Mesendoderm (in vitro differentiated cells): ENCODE measurements around the gene NNMT.

Experiments
- DNase-seq: peaks from one replicate; pipeline ENCODE4 v3.0.0; 2013
- H2AK5ac ChIP-seq: 2 replicates; pipeline ENCODE4 v1.6.1; 2013; ENCODE audit warnings: low read length, inconsistent platforms
- H2BK120ac ChIP-seq: 2 replicates; pipeline ENCODE4 v1.6.1; 2013; ENCODE audit warnings: low read depth, mild to moderate bottlenecking, low read length, moderate library complexity, mixed read lengths
- H2BK15ac ChIP-seq: replicated peaks from 2 replicates; pipeline ENCODE4 v1.6.1; 2013; ENCODE audit warnings: low read depth, mild to moderate bottlenecking, moderate library complexity
- H2BK5ac ChIP-seq: 2 replicates; pipeline ENCODE4 v1.6.1; 2013; ENCODE audit warnings: low read length, inconsistent platforms
- H3K18ac ChIP-seq: 2 replicates; pipeline ENCODE4 v1.6.1; 2013; ENCODE audit warnings: mild to moderate bottlenecking, low read length, mixed read lengths
- H3K23ac ChIP-seq: one replicate; pipeline ENCODE4 v1.6.1; 2013; ENCODE audit warnings: low read length
- H3K27ac ChIP-seq: 2 replicates; pipeline ENCODE4 v1.5.1; 2013; ENCODE audit warnings: low read depth, mild to moderate bottlenecking, inconsistent platforms, low read length, moderate library complexity
- H3K27me3 ChIP-seq: 2 replicates; pipeline ENCODE4 v1.6.1; 2013; ENCODE audit warnings: low read length, control low read depth, mild to moderate bottlenecking, inconsistent platforms; ENCODE audit not compliant: insufficient read depth, poor library complexity
- H3K36me3 ChIP-seq: 2 replicates; pipeline ENCODE4 v1.6.1; 2013; ENCODE audit warnings: low read length, inconsistent platforms; ENCODE audit not compliant: control insufficient read depth, insufficient read depth
- H3K4ac ChIP-seq: one replicate; pipeline ENCODE4 v1.6.1; 2013; ENCODE audit warnings: low read depth, mild to moderate bottlenecking, low read length, moderate library complexity
- H3K4me1 ChIP-seq: 2 replicates; pipeline ENCODE4 v1.6.1; 2013; ENCODE audit warnings: low read depth, low read length, inconsistent platforms; ENCODE audit not compliant: control insufficient read depth
- H3K4me2 ChIP-seq: 2 replicates; pipeline ENCODE4 v1.6.1; 2013; ENCODE audit warnings: low read length
- H3K4me3 ChIP-seq: 2 replicates; pipeline ENCODE4 v1.5.1; 2013; ENCODE audit warnings: mild to moderate bottlenecking, low read length
- H3K56ac ChIP-seq: one replicate; pipeline ENCODE4 v1.6.1; 2013; ENCODE audit warnings: low read length
- H3K79me1 ChIP-seq: 2 replicates; pipeline ENCODE4 v1.6.1; 2013; ENCODE audit warnings: low read length, inconsistent platforms
- H3K79me2 ChIP-seq: 2 replicates; pipeline ENCODE4 v1.6.1; 2013; ENCODE audit warnings: mild to moderate bottlenecking, low read length; ENCODE audit not compliant: control insufficient read depth, insufficient read depth
- H3K9ac ChIP-seq: 2 replicates; pipeline ENCODE4 v1.6.1; 2013; ENCODE audit warnings: low read length, inconsistent platforms
- H4K5ac ChIP-seq: one replicate; pipeline ENCODE4 v1.6.1; 2013; ENCODE audit warnings: low read length
- H4K8ac ChIP-seq: one replicate; pipeline ENCODE4 v1.6.1; 2013; ENCODE audit warnings: low read depth, mild to moderate bottlenecking, control low read depth, low read length, moderate library complexity
- WGBS: extraction: QIAGEN DNeasy Blood & Tissue Kit; methylation state at CpG from one replicate; pipeline ENCODE4 v1.1.7; 2013; ENCODE audit warnings: low lambda C conversion rate, missing lambda C conversion rate; ENCODE audit not compliant: insufficient coverage; ENCODE audit errors: extremely low coverage; 5-methylcytosine and 5-hydroxymethylcytosine counted together

Gene NNMT

DNA sequence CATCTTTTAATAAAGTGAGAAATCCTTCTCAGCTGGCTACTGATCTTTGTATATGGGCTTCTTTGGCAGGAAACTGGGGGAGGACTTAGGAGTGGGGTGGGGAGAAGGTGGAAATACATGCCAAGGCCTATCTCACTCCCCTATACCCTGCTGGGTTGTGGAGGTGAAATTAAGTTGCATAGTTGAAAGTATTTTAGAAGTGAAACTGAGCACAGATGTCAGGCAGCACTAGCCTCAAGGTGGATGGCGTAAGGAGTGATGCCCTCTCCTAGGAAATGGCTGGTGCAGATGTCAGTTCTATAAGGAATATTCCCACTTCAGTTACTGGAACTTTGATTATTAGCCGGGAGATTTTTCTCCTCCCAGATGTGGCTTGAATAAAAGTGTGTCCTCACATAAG lies 46.3 kb downstream of the NNMT start:
- no peaks in the 10 kb centered on the region for H3K27me3 ChIP-seq
- no peak overlapping the region for H2BK5ac ChIP-seq
- no peaks in the 10 kb centered on the region for H3K4me1 ChIP-seq
- DNase-seq: no peak
- no peak overlapping the region for H2BK120ac ChIP-seq
- no peak overlapping the region for H3K18ac ChIP-seq
- H3K4ac ChIP-seq: no peak overlapping the region
- no peaks in the 10 kb centered on the region for H3K79me1 ChIP-seq
- no peak overlapping the region for H3K4me3 ChIP-seq
- H2AK5ac ChIP-seq: no peak overlapping the region
- no CpG with 5 or more reads among the region's 2 CpGs for WGBS
- no peak overlapping the region for H3K4me2 ChIP-seq
- H2BK15ac ChIP-seq: no peak overlapping the region
- no peak overlapping the region for H3K27ac ChIP-seq
- H4K5ac ChIP-seq: no peak overlapping the region
- no peak overlapping the region for H4K8ac ChIP-seq
- no peaks in the 10 kb centered on the region for H3K36me3 ChIP-seq
- H3K56ac ChIP-seq: no peak overlapping the region
- no peak overlapping the region for H3K9ac ChIP-seq
- H3K23ac ChIP-seq: no peak overlapping the region
- no peaks in the 10 kb centered on the region for H3K79me2 ChIP-seq

GRCh38 chr11:114343020-114343419 lies 46.8 kb downstream of the NNMT start:
- H3K27me3 ChIP-seq: no peaks in the 10 kb centered on the region
- no peak overlapping the region for H3K4ac ChIP-seq
- no peak overlapping the region for H2AK5ac ChIP-seq
- H2BK120ac ChIP-seq: no peak overlapping the region
- H3K4me1 ChIP-seq: no peaks in the 10 kb centered on the region
- no peak for DNase-seq
- H3K36me3 ChIP-seq: no peaks in the 10 kb centered on the region
- no peak overlapping the region for H3K4me2 ChIP-seq
- no peak overlapping the region for H3K23ac ChIP-seq
- H3K9ac ChIP-seq: no peak overlapping the region
- H2BK15ac ChIP-seq: no peak overlapping the region
- H3K79me2 ChIP-seq: no peaks in the 10 kb centered on the region
- H3K27ac ChIP-seq: no peak overlapping the region
- no peak overlapping the region for H3K18ac ChIP-seq
- H3K79me1 ChIP-seq: no peaks in the 10 kb centered on the region
- WGBS: no CpG with 5 or more reads among the region's 6 CpGs
- H3K4me3 ChIP-seq: no peak overlapping the region
- no peak overlapping the region for H4K5ac ChIP-seq
- no peak overlapping the region for H4K8ac ChIP-seq
- no peak overlapping the region for H2BK5ac ChIP-seq
- no peak overlapping the region for H3K56ac ChIP-seq

DNA sequence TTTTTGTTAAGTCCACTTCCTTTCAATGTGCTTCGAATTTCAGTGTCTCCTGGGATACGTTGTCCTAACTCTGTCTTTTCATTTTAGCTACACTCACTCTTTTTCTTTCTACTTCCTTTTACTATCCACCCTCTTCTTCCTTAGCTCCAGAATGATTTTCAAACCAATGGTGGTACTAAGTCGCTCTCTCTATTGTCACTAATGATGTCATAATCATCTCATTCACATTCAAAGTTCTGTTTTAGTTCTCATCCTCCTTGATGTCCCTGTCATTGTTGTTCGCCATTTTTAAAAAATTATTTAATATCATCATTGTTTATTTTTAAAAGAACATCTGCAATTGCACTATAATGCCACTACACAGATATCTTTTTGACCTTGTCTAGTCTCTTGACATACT lies 47.3 kb downstream of the NNMT start:
- no CpG with 5 or more reads among the region's 4 CpGs for WGBS

DNA sequence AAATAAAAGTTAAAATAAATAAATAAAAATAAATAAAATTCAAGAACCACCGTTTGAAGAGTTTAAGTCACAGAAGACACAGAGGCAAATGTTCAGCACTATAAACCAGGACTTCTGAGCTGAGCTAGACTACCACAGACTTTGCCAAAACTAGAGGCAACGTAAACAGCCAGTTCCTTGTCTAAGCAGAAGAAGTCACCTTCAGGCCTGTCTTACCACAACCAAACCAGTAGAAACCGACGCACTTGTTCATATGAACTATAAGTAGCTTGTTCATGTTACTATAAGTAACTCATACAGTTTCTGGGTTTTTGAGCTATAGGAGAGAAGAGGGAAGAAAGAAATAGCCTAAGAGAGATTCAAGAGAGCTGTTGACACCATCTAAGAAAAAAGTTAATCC lies 48.3 kb downstream of the NNMT start:
- no peak overlapping the region for H3K9ac ChIP-seq

More for the DNA sequence above, 47.3 kb downstream of the NNMT start:
- no peak overlapping the region for H2BK5ac ChIP-seq
- no peak overlapping the region for H3K27ac ChIP-seq
- no peaks in the 10 kb centered on the region for H3K27me3 ChIP-seq
- DNase-seq: no peak
- H3K9ac ChIP-seq: no peak overlapping the region
- no peaks in the 10 kb centered on the region for H3K36me3 ChIP-seq
- no peak overlapping the region for H3K18ac ChIP-seq
- no peak overlapping the region for H4K8ac ChIP-seq
- no peak overlapping the region for H3K23ac ChIP-seq
- no peaks in the 10 kb centered on the region for H3K79me2 ChIP-seq
- no peak overlapping the region for H3K56ac ChIP-seq
- no peaks in the 10 kb centered on the region for H3K4me1 ChIP-seq
- no peak overlapping the region for H3K4me2 ChIP-seq
- no peak overlapping the region for H2AK5ac ChIP-seq
- no peak overlapping the region for H2BK120ac ChIP-seq
- no peak overlapping the region for H2BK15ac ChIP-seq
- no peak overlapping the region for H4K5ac ChIP-seq
- H3K79me1 ChIP-seq: no peaks in the 10 kb centered on the region
- H3K4me3 ChIP-seq: no peak overlapping the region
- no peak overlapping the region for H3K4ac ChIP-seq

DNA sequence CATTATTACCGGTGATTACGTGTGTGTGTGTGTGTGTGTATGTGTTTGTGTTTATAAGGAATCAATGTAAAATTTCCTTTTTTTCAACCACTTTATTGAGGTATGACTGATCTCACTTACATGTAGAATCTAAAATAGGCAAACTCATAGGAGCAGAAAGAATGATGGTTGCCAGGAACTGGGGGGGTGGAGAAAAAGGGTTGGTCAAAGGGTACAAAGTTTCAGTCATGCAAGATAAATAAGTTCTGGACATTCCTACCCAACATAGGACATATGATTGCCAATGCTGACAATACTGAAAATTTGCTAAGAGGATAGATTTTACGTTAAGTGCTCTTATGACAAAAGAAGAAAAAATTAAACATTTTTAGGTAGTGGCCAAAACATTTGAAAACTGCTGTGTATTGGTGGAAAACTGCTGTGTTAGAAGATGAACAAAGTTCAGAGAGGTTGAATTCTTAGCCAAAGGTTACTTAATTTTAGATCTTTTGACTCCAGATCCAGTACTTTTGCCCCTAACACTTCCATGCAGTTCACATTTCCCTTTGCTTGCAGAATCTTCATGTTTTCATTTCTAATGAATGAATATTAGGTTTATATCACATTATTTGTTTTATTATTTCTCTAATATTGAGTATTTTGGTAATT lies 49.5 kb downstream of the NNMT start:
- Histone ChIP-seq H3K4ac (no peak overlapping the region), H3K23ac (no peak overlapping the region), H2BK5ac (no peak overlapping the region), H3K36me3 (no peaks in the 10 kb centered on the region), H3K79me2 (no peaks in the 10 kb centered on the region), H3K4me2 (no peak overlapping the region), H4K8ac (no peak overlapping the region), H2AK5ac (no peak overlapping the region), H2BK120ac (no peak overlapping the region), H3K27me3 (no peaks in the 10 kb centered on the region), H3K18ac (no peak overlapping the region), H3K56ac (no peak overlapping the region), H3K27ac (no peak overlapping the region), H3K9ac (no peak overlapping the region), H3K4me1 (no peaks in the 10 kb centered on the region), H3K79me1 (no peaks in the 10 kb centered on the region), H3K4me3 (no peak overlapping the region), H2BK15ac (no peak overlapping the region), H4K5ac (no peak overlapping the region)
- no peak for DNase-seq
- no CpG with 5 or more reads among the region's 3 CpGs for WGBS

More for the DNA sequence above, 48.3 kb downstream of the NNMT start:
- no peak overlapping the region for H2BK5ac ChIP-seq
- no peaks in the 10 kb centered on the region for H3K27me3 ChIP-seq
- no peak overlapping the region for H3K4me3 ChIP-seq
- no CpG with 5 or more reads among the region's 4 CpGs for WGBS
- H3K79me2 ChIP-seq: no peaks in the 10 kb centered on the region
- H3K79me1 ChIP-seq: no peaks in the 10 kb centered on the region
- H4K8ac ChIP-seq: no peak overlapping the region
- no peak overlapping the region for H3K4me2 ChIP-seq
- no peak overlapping the region for H3K23ac ChIP-seq
- H3K56ac ChIP-seq: no peak overlapping the region
- H2BK120ac ChIP-seq: no peak overlapping the region
- no peak overlapping the region for H3K18ac ChIP-seq
- H3K4ac ChIP-seq: no peak overlapping the region
- no peak overlapping the region for H3K27ac ChIP-seq
- no peak overlapping the region for H2BK15ac ChIP-seq
- H4K5ac ChIP-seq: no peak overlapping the region
- H3K4me1 ChIP-seq: no peaks in the 10 kb centered on the region
- H2AK5ac ChIP-seq: no peak overlapping the region
- DNase-seq: no peak
- H3K36me3 ChIP-seq: no peaks in the 10 kb centered on the region

GRCh38 chr11:114346709-114347141 lies 50.5 kb downstream of the NNMT start:
- H3K79me2 ChIP-seq: no peaks in the 10 kb centered on the region
- no peak overlapping the region for H3K4me3 ChIP-seq
- no peak overlapping the region for H3K18ac ChIP-seq
- H3K4me1 ChIP-seq: no peaks in the 10 kb centered on the region
- no peak overlapping the region for H3K9ac ChIP-seq
- H3K27ac ChIP-seq: no peak overlapping the region
- no peak overlapping the region for H3K23ac ChIP-seq
- no peak overlapping the region for H2BK5ac ChIP-seq
- no peak for DNase-seq
- no peak overlapping the region for H2AK5ac ChIP-seq
- no peak overlapping the region for H2BK15ac ChIP-seq
- H4K8ac ChIP-seq: no peak overlapping the region
- H3K36me3 ChIP-seq: no peaks in the 10 kb centered on the region
- no peak overlapping the region for H3K4ac ChIP-seq
- no peak overlapping the region for H4K5ac ChIP-seq
- no peak overlapping the region for H3K56ac ChIP-seq
- H3K79me1 ChIP-seq: no peaks in the 10 kb centered on the region
- H3K27me3 ChIP-seq: no peaks in the 10 kb centered on the region
- no CpG with 5 or more reads among the region's 4 CpGs for WGBS
- no peak overlapping the region for H2BK120ac ChIP-seq
- no peak overlapping the region for H3K4me2 ChIP-seq
